PC-3 (cell line): Measurements from ENCODE around the gene FIBCD1. TPM values are rescaled to one million over a fixed set of nuclear protein-coding genes. Genes with fewer than 3 reads are reported as not detected.

Experiments
- ATAC-seq: fragments of 200-7000 bp; cut with Tn5 transposase; 2 replicates; pipeline ENCODE4 v1.9.1; 2020; ENCODE audit warnings: mild to moderate bottlenecking, moderate library complexity
- BruUV-seq: library from RNA; stranded (reverse); fragments of 400-500 nt; replicated peaks from 2 replicates; lab custom pipeline; 2021; lab: Mats Ljungman, UMichigan
- CTCF ChIA-PET: fragments of 300-600 bp; sonication (Branson Sonifier 250); formaldehyde crosslinking; loops from one replicate; lab custom pipeline; 2022; ENCODE audit warnings: antibody characterized with exemption; lab: Charles Lee
- POLR2A ChIA-PET: fragments of 300-600 bp; sonication (Branson Sonifier 250); formaldehyde crosslinking; loops from one replicate; lab custom pipeline; 2022; ENCODE audit warnings: antibody characterized with exemption; ENCODE audit not compliant: unreplicated experiment; lab: Charles Lee
- DNase-seq: peaks from one replicate; pipeline ENCODE4 v3.0.0-alpha.2; 2015
- H2AFZ ChIP-seq: fragments of 300-600 bp; sonication (generic); 2 replicates; pipeline ENCODE4 v1.6.0; 2016; ENCODE audit warnings: antibody characterized with exemption, low read length
- H3F3A ChIP-seq: fragments of 300-600 bp; sonication (generic); one replicate; pipeline ENCODE4 v1.6.0; 2017; ENCODE audit warnings: antibody characterized with exemption, low read length, control low read depth, mild to moderate bottlenecking; ENCODE audit not compliant: unreplicated experiment
- H3K27ac ChIP-seq: fragments of 300-600 bp; sonication (generic); 2 replicates; pipeline ENCODE4 v1.5.1; 2016; ENCODE audit warnings: mild to moderate bottlenecking, low read length
- H3K27me3 ChIP-seq: fragments of 300-600 bp; sonication (generic); 2 replicates; pipeline ENCODE4 v1.6.1; 2016; ENCODE audit warnings: low read length, mixed read lengths
- H3K36me3 ChIP-seq: fragments of 300-600 bp; sonication (generic); 2 replicates; pipeline ENCODE4 v1.6.1; 2016; ENCODE audit warnings: low read depth, mixed run types, low read length, mixed read lengths
- H3K4me1 ChIP-seq: fragments of 300-600 bp; sonication (generic); 2 replicates; pipeline ENCODE4 v1.5.1; 2016; ENCODE audit warnings: low read length; ENCODE audit not compliant: insufficient read depth
- H3K4me2 ChIP-seq: fragments of 300-600 bp; sonication (generic); 2 replicates; pipeline ENCODE4 v1.6.0; 2016; ENCODE audit warnings: low read length
- H3K4me3 ChIP-seq: fragments of 300-600 bp; sonication (generic); 2 replicates; pipeline ENCODE4 v1.5.1; 2016; ENCODE audit warnings: mild to moderate bottlenecking, low read length, mixed read lengths
- H3K79me2 ChIP-seq: fragments of 300-600 bp; sonication (generic); 2 replicates; pipeline ENCODE4 v1.6.1; 2017; ENCODE audit warnings: low read length, mixed read lengths
- H3K9ac ChIP-seq: fragments of 300-600 bp; sonication (generic); 2 replicates; pipeline ENCODE4 v1.6.0; 2016; ENCODE audit warnings: mild to moderate bottlenecking, low read length
- H3K9me2 ChIP-seq: fragments of 300-600 bp; sonication (generic); replicated peaks from 2 replicates; pipeline ENCODE4 v1.6.1; 2016; ENCODE audit warnings: mixed run types, low read length, mixed read lengths
- H3K9me3 ChIP-seq: fragments of 300-600 bp; sonication (generic); 2 replicates; pipeline ENCODE4 v1.6.1; 2016; ENCODE audit warnings: low read length, mixed read lengths
- H4K20me1 ChIP-seq: fragments of 300-600 bp; sonication (generic); 2 replicates; pipeline ENCODE4 v1.6.1; 2016; ENCODE audit warnings: low read length, mixed read lengths
- CTCF ChIP-seq: fragments of 300-600 bp; sonication (generic); conservative IDR thresholded peaks from 2 replicates; pipeline ENCODE4 v1.5.1; 2017; ENCODE audit warnings: antibody characterized with exemption, low read depth, mild to moderate bottlenecking, low read length
- EZH2 ChIP-seq: fragments of 300-600 bp; sonication (generic); IDR thresholded peaks from one replicate; pipeline ENCODE4 v1.6.1; 2017; ENCODE audit warnings: antibody characterized with exemption, mild to moderate bottlenecking, low read length; ENCODE audit not compliant: unreplicated experiment
- EZH2phosphoT487 ChIP-seq: fragments of 300-600 bp; sonication (generic); IDR thresholded peaks from 2 replicates; pipeline ENCODE4 v1.6.1; 2018; ENCODE audit warnings: mild to moderate bottlenecking, antibody characterized with exemption, low read length, borderline replicate concordance
- intact Hi-C: fragments of 100-400 bp; cut with micrococcal nuclease; formaldehyde crosslinking; loops from 2 replicates; pipeline ENCODE4 v1.9.0; 2023
- total RNA-seq: library from RNA; depleted of rRNA; stranded (reverse); fragments of >200 nt; gene quantifications from 2 replicates; pipeline ENCODE4 v1.2.3, GENCODE V29; 2014

Gene FIBCD1
- total RNA-seq, 1 experiment from 2014 or later = 8.9 TPM

- no peak for ATAC-seq
- Histone ChIP-seq H2AFZ (no peak overlapping the region), H3K27me3 (no peaks in the 10 kb centered on the region), H3K9me2 (no peaks in the 10 kb centered on the region), H3K27ac (no peak overlapping the region), H4K20me1 (no peaks in the 10 kb centered on the region), H3K4me3 (no peak overlapping the region), H3K36me3 (no peaks in the 10 kb centered on the region), H3K4me1 (peaks cover 6% of the 10 kb centered on the region; the same call in 1 of the 2 replicates), H3K9ac (no peak overlapping the region), H3K79me2 (no peaks in the 10 kb centered on the region), H3K4me2 (no peak overlapping the region), H3F3A (no peaks in the 10 kb centered on the region), H3K9me3 (no peaks in the 10 kb centered on the region)
- DNase-seq = no peak
- BruUV-seq = no TSS peak
- TF ChIP-seq EZH2phosphoT487 = no peak
- no peak for TF ChIP-seq EZH2
- TF ChIP-seq CTCF = no peak
- ChIA-PET POLR2A (no interaction called here), CTCF (no interaction called here)
- intact Hi-C loops = no loop called here
Observed at GRCh38 chr9:130921300-130921988, 17.6 kb downstream of the FIBCD1 start.

GRCh38 chr9:130920762-130921299, 18.2 kb downstream of the FIBCD1 start:
- H4K20me1 ChIP-seq = no peaks in the 10 kb centered on the region
- H3K9me2 ChIP-seq = no peaks in the 10 kb centered on the region
- no peaks in the 10 kb centered on the region for H3K36me3 ChIP-seq
- DNase-seq (no peak), ATAC-seq (no peak)
- no peak overlapping the region for H3K4me3 ChIP-seq
- H3K9me3 ChIP-seq = no peaks in the 10 kb centered on the region
- BruUV-seq = no TSS peak
- intact Hi-C loops = no loop called here
- ChIA-PET POLR2A (no interaction called here), CTCF (no interaction called here)
- no peak overlapping the region for H2AFZ ChIP-seq
- H3K27me3 ChIP-seq = no peaks in the 10 kb centered on the region
- H3K4me1 ChIP-seq = peaks cover 3% of the 10 kb centered on the region; the same call in 1 of the 2 replicates
- no peaks in the 10 kb centered on the region for H3K79me2 ChIP-seq
- H3K27ac ChIP-seq = no peak overlapping the region
- TF ChIP-seq CTCF = no peak
- TF ChIP-seq EZH2 = no peak
- TF ChIP-seq EZH2phosphoT487 = no peak
- H3F3A ChIP-seq = no peaks in the 10 kb centered on the region
- no peak overlapping the region for H3K9ac ChIP-seq
- no peak overlapping the region for H3K4me2 ChIP-seq

GRCh38 chr9:130920233-130920632, 18.8 kb downstream of the FIBCD1 start:
- ChIA-PET POLR2A (no interaction called here), CTCF (no interaction called here)
- no TSS peak for BruUV-seq
- Histone ChIP-seq H3K27me3 (no peaks in the 10 kb centered on the region), H3F3A (no peaks in the 10 kb centered on the region), H3K4me1 (no peaks in the 10 kb centered on the region), H2AFZ (no peak overlapping the region), H3K79me2 (no peaks in the 10 kb centered on the region), H3K4me2 (no peak overlapping the region), H3K27ac (no peak overlapping the region), H3K4me3 (no peak overlapping the region), H4K20me1 (no peaks in the 10 kb centered on the region), H3K36me3 (no peaks in the 10 kb centered on the region), H3K9ac (no peak overlapping the region), H3K9me3 (no peaks in the 10 kb centered on the region), H3K9me2 (no peaks in the 10 kb centered on the region)
- no peak for DNase-seq
- intact Hi-C loops = no loop called here
- no peak for ATAC-seq
- TF ChIP-seq EZH2phosphoT487 (no peak), CTCF (no peak), EZH2 (no peak)
